Measurements from ENCODE around the gene ZNF606.
"Not testable (repeated sequence)": the region's sequence is repeated elsewhere in the genome, so short reads cannot be mapped to it uniquely, and the experiment has no call there.

Gene ZNF606

GRCh38 chr19:58010507-58010906, 7.9 kb upstream of the ZNF606 start:
- H3K27ac ChIP-seq (ENCODE audit: low read depth, low read length) = no peak overlapping the region
- H3K4me3 ChIP-seq (ENCODE audit: low read length) = no peak overlapping the region
- no peaks in the 10 kb centered on the region for H3K9me2 ChIP-seq (replicated peaks; ENCODE audit: control insufficient read depth, low read length)
- TF ChIP-seq EZH2phosphoT487 (IDR thresholded peaks at IDR 0.05; ENCODE audit: borderline replicate concordance, low read length) = no peak
- TF ChIP-seq, protein P1, sequence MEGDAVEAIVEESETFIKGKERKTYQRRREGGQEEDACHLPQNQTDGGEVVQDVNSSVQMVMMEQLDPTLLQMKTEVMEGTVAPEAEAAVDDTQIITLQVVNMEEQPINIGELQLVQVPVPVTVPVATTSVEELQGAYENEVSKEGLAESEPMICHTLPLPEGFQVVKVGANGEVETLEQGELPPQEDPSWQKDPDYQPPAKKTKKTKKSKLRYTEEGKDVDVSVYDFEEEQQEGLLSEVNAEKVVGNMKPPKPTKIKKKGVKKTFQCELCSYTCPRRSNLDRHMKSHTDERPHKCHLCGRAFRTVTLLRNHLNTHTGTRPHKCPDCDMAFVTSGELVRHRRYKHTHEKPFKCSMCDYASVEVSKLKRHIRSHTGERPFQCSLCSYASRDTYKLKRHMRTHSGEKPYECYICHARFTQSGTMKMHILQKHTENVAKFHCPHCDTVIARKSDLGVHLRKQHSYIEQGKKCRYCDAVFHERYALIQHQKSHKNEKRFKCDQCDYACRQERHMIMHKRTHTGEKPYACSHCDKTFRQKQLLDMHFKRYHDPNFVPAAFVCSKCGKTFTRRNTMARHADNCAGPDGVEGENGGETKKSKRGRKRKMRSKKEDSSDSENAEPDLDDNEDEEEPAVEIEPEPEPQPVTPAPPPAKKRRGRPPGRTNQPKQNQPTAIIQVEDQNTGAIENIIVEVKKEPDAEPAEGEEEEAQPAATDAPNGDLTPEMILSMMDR (IDR thresholded peaks at IDR 0.05; ENCODE audit: low read depth, low read length, poor library complexity, severe bottlenecking) = no peak
- H3K9me3 ChIP-seq (ENCODE audit: control insufficient read depth, insufficient read depth, low read length) = peaks cover 35% of the 10 kb centered on the region; the same call in 1 of the 2 replicates
- no peaks in the 10 kb centered on the region for H3K79me2 ChIP-seq (ENCODE audit: control insufficient read depth, low read length)
- H3K36me3 ChIP-seq (ENCODE audit: control insufficient read depth, low read length) = no peaks in the 10 kb centered on the region
- no peaks in the 10 kb centered on the region for H3F3A ChIP-seq (ENCODE audit: control insufficient read depth, insufficient read depth)
- H4K20me1 ChIP-seq (ENCODE audit: control insufficient read depth, insufficient read depth, low read depth, low read length) = no peaks in the 10 kb centered on the region
- H3K4me1 ChIP-seq (ENCODE audit: control insufficient read depth, low read length) = no peaks in the 10 kb centered on the region
- H3K27me3 ChIP-seq (ENCODE audit: control insufficient read depth, low read length) = no peaks in the 10 kb centered on the region
- no peak overlapping the region for H3K4me2 ChIP-seq (ENCODE audit: low read length)

DNA sequence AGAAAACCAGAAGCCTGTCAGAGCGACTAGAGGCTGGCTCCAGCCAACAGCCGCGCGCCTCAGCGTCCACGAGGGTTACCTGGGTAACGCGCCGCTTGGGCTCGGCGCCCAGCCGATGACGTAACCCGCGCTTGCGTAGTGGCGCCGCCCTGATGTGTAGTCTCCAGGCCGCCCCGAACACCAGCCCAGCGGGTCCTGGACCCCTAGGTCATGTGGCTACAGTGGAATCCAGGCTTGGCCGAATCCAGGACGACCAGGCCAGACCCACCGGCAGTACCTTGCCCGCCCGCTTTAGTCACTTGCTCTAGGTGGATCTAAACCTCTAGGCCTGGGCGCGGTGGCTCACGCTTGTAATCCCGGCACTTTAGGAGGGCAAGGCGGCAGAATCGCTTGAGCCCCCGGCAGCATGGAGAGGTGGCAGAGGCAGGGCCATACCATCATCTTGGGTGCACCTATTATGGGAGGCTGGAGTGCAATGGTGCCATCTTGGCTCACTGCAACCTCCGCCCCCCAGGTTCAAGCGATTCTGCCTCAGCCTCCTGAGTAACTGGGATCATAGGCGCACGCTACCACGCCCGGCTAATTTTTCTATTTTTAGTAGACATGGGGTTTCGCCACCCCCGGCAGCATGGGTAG, 7.2 kb upstream of the ZNF606 start:
- H3K4me2 ChIP-seq (ENCODE audit: low read length) = no peak overlapping the region
- no peaks in the 10 kb centered on the region for H3K9me2 ChIP-seq (replicated peaks; ENCODE audit: control insufficient read depth, low read length)
- no peaks in the 10 kb centered on the region for H3K36me3 ChIP-seq (ENCODE audit: control insufficient read depth, low read length)
- H3K9me3 ChIP-seq (ENCODE audit: control insufficient read depth, insufficient read depth, low read length) = peaks cover 39% of the 10 kb centered on the region; the same call in 1 of the 2 replicates
- TF ChIP-seq, protein P1 (IDR thresholded peaks at IDR 0.05; ENCODE audit: low read depth, low read length, poor library complexity, severe bottlenecking) = no peak
- TF ChIP-seq EZH2phosphoT487 (IDR thresholded peaks at IDR 0.05; ENCODE audit: borderline replicate concordance, low read length) = no peak
- no peaks in the 10 kb centered on the region for H3K27me3 ChIP-seq (ENCODE audit: control insufficient read depth, low read length)
- no peak overlapping the region for H3K4me3 ChIP-seq (ENCODE audit: low read length)
- H3K79me2 ChIP-seq (ENCODE audit: control insufficient read depth, low read length) = no peaks in the 10 kb centered on the region
- H3F3A ChIP-seq (ENCODE audit: control insufficient read depth, insufficient read depth) = no peaks in the 10 kb centered on the region
- no peaks in the 10 kb centered on the region for H3K4me1 ChIP-seq (ENCODE audit: control insufficient read depth, low read length)
- no peak overlapping the region for H3K27ac ChIP-seq (ENCODE audit: low read depth, low read length)
- H4K20me1 ChIP-seq (ENCODE audit: control insufficient read depth, insufficient read depth, low read depth, low read length) = no peaks in the 10 kb centered on the region

GRCh38 chr19:58009301-58009665, 6.7 kb upstream of the ZNF606 start:
- no peaks in the 10 kb centered on the region for H3K36me3 ChIP-seq (ENCODE audit: control insufficient read depth, low read length)
- TF ChIP-seq EZH2phosphoT487 (IDR thresholded peaks at IDR 0.05; ENCODE audit: borderline replicate concordance, low read length) = no peak
- TF ChIP-seq, protein P1 (IDR thresholded peaks at IDR 0.05; ENCODE audit: low read depth, low read length, poor library complexity, severe bottlenecking) = no peak
- H3K27ac ChIP-seq (ENCODE audit: low read depth, low read length) = no peak overlapping the region
- peaks cover 42% of the 10 kb centered on the region; the same call in 1 of the 2 replicates for H3K9me3 ChIP-seq (ENCODE audit: control insufficient read depth, insufficient read depth, low read length)
- H3K4me1 ChIP-seq (ENCODE audit: control insufficient read depth, low read length) = no peaks in the 10 kb centered on the region
- no peaks in the 10 kb centered on the region for H3K27me3 ChIP-seq (ENCODE audit: control insufficient read depth, low read length)
- H3K4me3 ChIP-seq (ENCODE audit: low read length) = no peak overlapping the region
- H3F3A ChIP-seq (ENCODE audit: control insufficient read depth, insufficient read depth) = no peaks in the 10 kb centered on the region
- no peaks in the 10 kb centered on the region for H3K9me2 ChIP-seq (replicated peaks; ENCODE audit: control insufficient read depth, low read length)
- no peak overlapping the region for H3K4me2 ChIP-seq (ENCODE audit: low read length)
- no peaks in the 10 kb centered on the region for H4K20me1 ChIP-seq (ENCODE audit: control insufficient read depth, insufficient read depth, low read depth, low read length)
- H3K79me2 ChIP-seq (ENCODE audit: control insufficient read depth, low read length) = no peaks in the 10 kb centered on the region

- H3K4me1 ChIP-seq (ENCODE audit: control insufficient read depth, low read length); H4K20me1 ChIP-seq (ENCODE audit: control insufficient read depth, insufficient read depth, low read depth, low read length); H3K36me3 ChIP-seq (ENCODE audit: control insufficient read depth, low read length); H3K27ac ChIP-seq (ENCODE audit: low read depth, low read length); H3K4me2 ChIP-seq (ENCODE audit: low read length); H3K27me3 ChIP-seq (ENCODE audit: control insufficient read depth, low read length); H3K9me2 ChIP-seq (replicated peaks; ENCODE audit: control insufficient read depth, low read length); H3F3A ChIP-seq (ENCODE audit: control insufficient read depth, insufficient read depth); H3K79me2 ChIP-seq (ENCODE audit: control insufficient read depth, low read length); H3K4me3 ChIP-seq (ENCODE audit: low read length): not testable (repeated sequence)
- peaks cover 46% of the 10 kb centered on the region; the same call in 1 of the 2 replicates for H3K9me3 ChIP-seq (ENCODE audit: control insufficient read depth, insufficient read depth, low read length)
Measured at GRCh38 chr19:58008877-58009276, 6.3 kb upstream of the ZNF606 start.
